K562 (cell line): Measurements from ENCODE around the gene SLC8A2. TPM values are rescaled to one million over a fixed set of nuclear protein-coding genes. Genes with fewer than 3 reads are reported as not detected.
A peak's percentile ranks its signal among the peaks of the same experiment; 100 is the strongest.

ENCODE experiments used
- ARNT ChIP-seq, 2 experiments: fragments of 450-650 bp; IDR thresholded peaks; 2 replicates each; pipeline ENCODE4 v1.6.1; 2016; ENCODE audit warnings: mild to moderate bottlenecking in 1 of 2
- BDP1 ChIP-seq: IDR thresholded peaks from 3 replicates; pipeline ENCODE4 v1.6.1; 2011; ENCODE audit not compliant: insufficient read length, insufficient read depth
- BRF1 ChIP-seq: IDR thresholded peaks from 3 replicates; pipeline ENCODE4 v1.6.1; 2011; ENCODE audit warnings: borderline replicate concordance, mild to moderate bottlenecking; ENCODE audit not compliant: insufficient read length; ENCODE audit errors: extremely low read depth
- CHCHD3 ChIP-seq: fragments of 250-450 bp; sonication (Bioruptor Pico); IDR thresholded peaks from 2 replicates; pipeline ENCODE4 v2.1.2; 2022; ENCODE audit warnings: mild to moderate bottlenecking
- FOXP1 ChIP-seq: sonication (generic); formaldehyde crosslinking; IDR thresholded peaks from 2 replicates; pipeline ENCODE4 v1.8.0; 2022; ENCODE audit warnings: mild to moderate bottlenecking, missing genetic modification reagents
- GMEB1 ChIP-seq: fragments of 250-450 bp; sonication (Bioruptor Pico); IDR thresholded peaks from 2 replicates; pipeline ENCODE4 v1.4.0; 2020; ENCODE audit warnings: mild to moderate bottlenecking
- JUN ChIP-seq, 2 experiments: sonication (generic) in 1 of 2; formaldehyde crosslinking in 1 of 2; IDR thresholded peaks; 2 replicates each; pipeline versions ENCODE4 v1.6.1 to v1.8.0; 2012 to 2022; ENCODE audit warnings: borderline replicate concordance in 2 of 2, mild to moderate bottlenecking in 2 of 2, improper control_type of control experiment in 1 of 2, low read depth in 1 of 2, low read length in 1 of 2, missing genetic modification reagents in 1 of 2
- RBM15 ChIP-seq: fragments of 200-400 bp; formaldehyde crosslinking; IDR thresholded peaks from 2 replicates; pipeline ENCODE4 v1.6.1; 2018; ENCODE audit warnings: mild to moderate bottlenecking, low read length, moderate library complexity; ENCODE audit not compliant: insufficient read depth
- RNF2 ChIP-seq: sonication (generic); IDR thresholded peaks from 2 replicates; pipeline ENCODE4 v1.6.1; 2016
- TBL1XR1 ChIP-seq, 2 experiments: IDR thresholded peaks; 2 replicates each; pipeline ENCODE4 v1.6.1; 2012; ENCODE audit warnings: improper control_type of control experiment in 2 of 2, low read length in 2 of 2, mild to moderate bottlenecking in 1 of 2
- WHSC1 ChIP-seq: IDR thresholded peaks from one replicate; pipeline ENCODE4 v1.6.1; 2012; ENCODE audit warnings: low read length, control low read depth, inconsistent platforms
- ZNF224 ChIP-seq: sonication (generic); formaldehyde crosslinking; IDR thresholded peaks from 2 replicates; pipeline ENCODE4 v1.8.0; 2022; ENCODE audit warnings: mild to moderate bottlenecking, missing genetic modification reagents
- ZNF23 ChIP-seq: fragments of 250-450 bp; sonication (Bioruptor Pico); IDR thresholded peaks from 2 replicates; pipeline ENCODE4 v1.4.0; 2020; ENCODE audit warnings: mild to moderate bottlenecking
- ZNF274 ChIP-seq: IDR thresholded peaks from 2 replicates; pipeline ENCODE4 v1.6.1; 2011; ENCODE audit warnings: low read depth, mild to moderate bottlenecking, low read length, moderate library complexity, borderline replicate concordance
- ZNF57 ChIP-seq: fragments of 450-650 bp; formaldehyde crosslinking; IDR thresholded peaks from 2 replicates; pipeline ENCODE4 v1.4.0; 2020; ENCODE audit warnings: mild to moderate bottlenecking, moderate library complexity
- polyA plus RNA-seq, 8 experiments: library from polyadenylated mRNA; depleted of rRNA in 4 of 8; stranded (reverse) in 5 of 8; unstranded in 3 of 8; fragments of >200 nt; fragmentation: Nextera tagmentation in 2 of 8; fragmentation: Illumina TruSeq in 1 of 8; extraction: Ambion mirVana in 2 of 8; extraction: Trizol in 1 of 8; gene quantifications; 2 replicates each; pipeline versions ENCODE4 v1.2.1 to v1.2.3, GENCODE V29; 2011 to 2014; ENCODE audit warnings: inconsistent platforms in 1 of 8, missing spikeins in 1 of 8
- total RNA-seq, 7 experiments: library from RNA; depleted of rRNA in 6 of 7; stranded (reverse); fragments of >200 nt in 6 of 7; fragmentation: Illumina TruSeq in 2 of 7; extraction: Trizol in 2 of 7; gene quantifications; 2 replicates each; pipeline versions ENCODE4 v1.2.1 to v1.2.3, GENCODE V29; 2011 to 2021; ENCODE audit warnings: low replicate concordance in 1 of 7
- TF ChIP-seq, protein P1 (sequence below): fragments of 450-650 bp; IDR thresholded peaks from 2 replicates; pipeline ENCODE4 v1.6.1; 2018; ENCODE audit not compliant: partially characterized antibody
- TF ChIP-seq, protein P2 (sequence below): fragments of 250-450 bp; sonication (Bioruptor Pico); IDR thresholded peaks from 2 replicates; pipeline ENCODE4 v1.6.1; 2021; ENCODE audit warnings: mild to moderate bottlenecking

SLC8A2 gene
- total and polyA plus RNA-seq, 9 of the 15 experiments (the other 6 are each of a cell fraction or from before 2014, with no cell fraction given): 0.07 to 0.66 (median 0.24) TPM; not detected in 3

GRCh38 chr19:47514869-47515588 lies 43.3 kb upstream of the SLC8A2 start, which contains the start of gene NAPA (continued):
- no peak for TF ChIP-seq BRF1
- no peak for TF ChIP-seq WHSC1
- TF ChIP-seq JUN (IDR thresholded peaks at IDR 0.05; ENCODE audit: borderline replicate concordance, low read depth, low read length): no peak; the same call in 1 of the 2 replicates
- TF ChIP-seq JUN (CRISPR knock-in tag; IDR thresholded peaks at IDR 0.05; ENCODE audit: borderline replicate concordance): no peak
- TF ChIP-seq BDP1: no peak
- TF ChIP-seq RNF2: peak; percentile 76; the same call in 1 of the 2 replicates
- no peak for TF ChIP-seq TBL1XR1 (IDR thresholded peaks at IDR 0.05; ENCODE audit: low read length in 2 of 2)
- TF ChIP-seq, protein P1, sequence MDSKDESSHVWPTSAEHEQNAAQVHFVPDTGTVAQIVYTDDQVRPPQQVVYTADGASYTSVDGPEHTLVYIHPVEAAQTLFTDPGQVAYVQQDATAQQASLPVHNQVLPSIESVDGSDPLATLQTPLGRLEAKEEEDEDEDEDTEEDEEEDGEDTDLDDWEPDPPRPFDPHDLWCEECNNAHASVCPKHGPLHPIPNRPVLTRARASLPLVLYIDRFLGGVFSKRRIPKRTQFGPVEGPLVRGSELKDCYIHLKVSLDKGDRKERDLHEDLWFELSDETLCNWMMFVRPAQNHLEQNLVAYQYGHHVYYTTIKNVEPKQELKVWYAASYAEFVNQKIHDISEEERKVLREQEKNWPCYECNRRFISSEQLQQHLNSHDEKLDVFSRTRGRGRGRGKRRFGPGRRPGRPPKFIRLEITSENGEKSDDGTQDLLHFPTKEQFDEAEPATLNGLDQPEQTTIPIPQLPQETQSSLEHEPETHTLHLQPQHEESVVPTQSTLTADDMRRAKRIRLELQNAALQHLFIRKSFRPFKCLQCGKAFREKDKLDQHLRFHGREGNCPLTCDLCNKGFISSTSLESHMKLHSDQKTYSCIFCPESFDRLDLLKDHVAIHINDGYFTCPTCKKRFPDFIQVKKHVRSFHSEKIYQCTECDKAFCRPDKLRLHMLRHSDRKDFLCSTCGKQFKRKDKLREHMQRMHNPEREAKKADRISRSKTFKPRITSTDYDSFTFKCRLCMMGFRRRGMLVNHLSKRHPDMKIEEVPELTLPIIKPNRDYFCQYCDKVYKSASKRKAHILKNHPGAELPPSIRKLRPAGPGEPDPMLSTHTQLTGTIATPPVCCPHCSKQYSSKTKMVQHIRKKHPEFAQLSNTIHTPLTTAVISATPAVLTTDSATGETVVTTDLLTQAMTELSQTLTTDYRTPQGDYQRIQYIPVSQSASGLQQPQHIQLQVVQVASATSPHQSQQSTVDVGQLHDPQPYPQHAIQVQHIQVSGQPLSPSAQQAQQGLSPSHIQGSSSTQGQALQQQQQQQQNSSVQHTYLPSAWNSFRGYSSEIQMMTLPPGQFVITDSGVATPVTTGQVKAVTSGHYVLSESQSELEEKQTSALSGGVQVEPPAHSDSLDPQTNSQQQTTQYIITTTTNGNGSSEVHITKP: peak; percentile 53
- no peak for TF ChIP-seq ZNF274
- no peak; the same call in 1 of the 2 replicates for TF ChIP-seq ZNF224 (CRISPR knock-in tag)
- TF ChIP-seq CHCHD3 (CRISPR knock-in tag): no peak
- TF ChIP-seq ZNF57: no peak
- TF ChIP-seq ZNF23 (CRISPR knock-in tag): no peak
- TF ChIP-seq GMEB1 (CRISPR knock-in tag): peak; percentile 91
- no peak for TF ChIP-seq RBM15
- peak in 1 of 2 experiments; percentile 71; a peak in 2 of 4 replicates for TF ChIP-seq ARNT (IDR thresholded peaks at IDR 0.05)
- no peak for TF ChIP-seq FOXP1
- TF ChIP-seq, protein P2, sequence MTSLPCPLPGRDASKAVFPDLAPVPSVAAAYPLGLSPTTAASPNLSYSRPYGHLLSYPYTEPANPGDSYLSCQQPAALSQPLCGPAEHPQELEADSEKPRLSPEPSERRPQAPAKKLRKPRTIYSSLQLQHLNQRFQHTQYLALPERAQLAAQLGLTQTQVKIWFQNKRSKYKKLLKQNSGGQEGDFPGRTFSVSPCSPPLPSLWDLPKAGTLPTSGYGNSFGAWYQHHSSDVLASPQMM (CRISPR knock-in tag): no peak
